ENCODE data around the gene RAG1. TPM values are rescaled to one million over a fixed set of nuclear protein-coding genes. Genes with fewer than 3 reads are reported as not detected.

The RAG1 gene
- polyA plus RNA-seq, 3 donors = 0.69 TPM; not detected in 2

- Histone ChIP-seq H2AFZ (ENCODE audit: insufficient read depth, low read depth, low read length, poor library complexity, severe bottlenecking) (no peak overlapping the region), H3K4me2 (replicated peaks; ENCODE audit: extremely low read depth, low read length, poor library complexity, severe bottlenecking) (no peak overlapping the region), H3K79me2 (ENCODE audit: insufficient read depth, low read length) (no peaks in the 10 kb centered on the region), H3K9me3 (replicated peaks in 1 of 2; ENCODE audit: control insufficient read depth in 1 of 2, insufficient read depth in 1 of 2, low read length in 2 of 2) (no peaks in the 10 kb centered on the region), H3K4me3 (replicated peaks in 1 of 3; ENCODE audit: low read depth in 2 of 3, low read length in 3 of 3) (no peak overlapping the region), H3K36me3 (replicated peaks in 1 of 2; ENCODE audit: control insufficient read depth in 1 of 2, insufficient read depth in 2 of 2, low read length in 2 of 2) (no peaks in the 10 kb centered on the region), H3K9ac (ENCODE audit: insufficient read depth, low read length, poor library complexity, severe bottlenecking) (no peak overlapping the region), H4K20me1 (ENCODE audit: insufficient read depth, low read length) (no peaks in the 10 kb centered on the region), H3K4me1 (ENCODE audit: control insufficient read depth in 1 of 2, insufficient read depth in 2 of 2, low read length in 2 of 2) (no peaks in the 10 kb centered on the region), H3K27ac (ENCODE audit: low read depth in 1 of 2, low read length in 2 of 2) (no peak overlapping the region), H3K27me3 (ENCODE audit: control insufficient read depth in 2 of 2, insufficient read depth in 2 of 2, low read length in 2 of 2) (no peaks in the 10 kb centered on the region)
- Mint-ChIP-seq H3K4me1 (peaks cover 6% of the 10 kb centered on the region), H3K9me3 (no peaks in the 10 kb centered on the region), H3K27me3 (ENCODE audit: low read depth in 3 of 3) (no peaks in the 10 kb centered on the region), H3K36me3 (no peaks in the 10 kb centered on the region), H3K27ac (no peak overlapping the region), H3K4me3 (no peak overlapping the region)
- no peak for DNase-seq
- intact Hi-C loops (cut with micrococcal nuclease) = no loop called here
- 100% methylated on average over 4 of the region's 5 CpGs for WGBS (ENCODE audit: insufficient coverage)
- TF ChIP-seq CTCF (IDR thresholded peaks at IDR 0.05) = no peak
These were observed 60.3 kb downstream of the RAG1 start for GRCh38 chr11:36628141-36628540.

DNA sequence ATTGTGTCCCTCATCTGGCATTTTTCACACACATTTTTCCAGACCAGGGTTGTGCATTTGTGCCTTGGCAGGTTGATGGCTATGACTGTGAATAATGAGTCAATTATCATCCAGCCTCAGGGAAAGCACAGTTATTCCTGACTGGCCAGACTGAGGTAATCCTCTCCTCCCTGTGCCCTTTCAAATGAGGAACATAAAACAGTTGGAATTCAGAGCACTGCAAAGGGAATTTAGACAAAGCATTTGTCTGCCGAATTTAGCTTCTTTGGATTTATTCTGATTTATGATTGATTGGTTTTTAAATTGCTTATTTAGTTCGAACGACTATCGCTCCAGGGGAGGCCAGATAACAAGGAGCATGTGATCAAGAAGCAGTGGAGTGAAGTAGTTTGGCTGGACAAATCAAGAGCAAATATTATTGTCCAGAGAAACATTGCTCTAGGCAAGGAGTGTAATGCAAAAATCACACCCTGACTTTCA, 61.0 kb downstream of the RAG1 start:
- Histone ChIP-seq H3K36me3 (replicated peaks in 1 of 2; ENCODE audit: control insufficient read depth in 1 of 2, insufficient read depth in 2 of 2, low read length in 2 of 2) (no peaks in the 10 kb centered on the region), H3K4me1 (ENCODE audit: control insufficient read depth in 1 of 2, insufficient read depth in 2 of 2, low read length in 2 of 2) (no peaks in the 10 kb centered on the region), H3K4me2 (replicated peaks; ENCODE audit: extremely low read depth, low read length, poor library complexity, severe bottlenecking) (no peak overlapping the region), H3K27ac (ENCODE audit: low read depth in 1 of 2, low read length in 2 of 2) (no peak overlapping the region), H3K79me2 (ENCODE audit: insufficient read depth, low read length) (no peaks in the 10 kb centered on the region), H4K20me1 (ENCODE audit: insufficient read depth, low read length) (no peaks in the 10 kb centered on the region), H3K27me3 (ENCODE audit: control insufficient read depth in 2 of 2, insufficient read depth in 2 of 2, low read length in 2 of 2) (no peaks in the 10 kb centered on the region), H3K9me3 (replicated peaks in 1 of 2; ENCODE audit: control insufficient read depth in 1 of 2, insufficient read depth in 1 of 2, low read length in 2 of 2) (no peaks in the 10 kb centered on the region), H3K4me3 (replicated peaks in 1 of 3; ENCODE audit: low read depth in 2 of 3, low read length in 3 of 3) (no peak overlapping the region), H3K9ac (ENCODE audit: insufficient read depth, low read length, poor library complexity, severe bottlenecking) (no peak overlapping the region), H2AFZ (ENCODE audit: insufficient read depth, low read depth, low read length, poor library complexity, severe bottlenecking) (no peak overlapping the region)
- Mint-ChIP-seq H3K27ac (no peak overlapping the region), H3K9me3 (no peaks in the 10 kb centered on the region), H3K36me3 (no peaks in the 10 kb centered on the region), H3K27me3 (ENCODE audit: low read depth in 3 of 3) (no peaks in the 10 kb centered on the region), H3K4me1 (peaks cover 6% of the 10 kb centered on the region), H3K4me3 (no peak overlapping the region)
- no peak for DNase-seq
- no peak for TF ChIP-seq CTCF (IDR thresholded peaks at IDR 0.05)
- 97% methylated on average over 4 of the region's 4 CpGs for WGBS (ENCODE audit: insufficient coverage)
- intact Hi-C loops (cut with micrococcal nuclease) = no loop called here

Other genes starting within 250 kb of the RAG1 start
- 1 to 10 TPM; 5.5 to 7.3 (median 6.7) TPM for gene TRAF6, start 57.7 kb upstream of the RAG1 start, polyA plus RNA-seq
- gene IFTAP, start 26.5 kb downstream of the RAG1 start, polyA plus RNA-seq = 10 to 100 TPM in 2 of 3 donors, 1 to 10 TPM in 1; 5.0 to 18.7 (median 13.9) TPM
- gene RAG2, start 30.2 kb downstream of the RAG1 start, polyA plus RNA-seq = not detected

Measured in CD14-positive monocyte (primary cell).